ENCODE results near the gene VPS41. TPM values are rescaled to one million over a fixed set of nuclear protein-coding genes. Genes with fewer than 3 reads are reported as not detected.

VPS41 gene
- total and polyA plus RNA-seq, 3 donors from 2014 or later = 28.8 to 59.1 (median 52.7) TPM

GRCh38 chr7:38846280-38846679 is 62.7 kb downstream of the VPS41 start:
- intact Hi-C loops (cut with DNase I; ENCODE audit: low total_unique reads) = no loop called here
- Histone ChIP-seq H3K9me3 (no peaks in the 10 kb centered on the region), H3K4me3 (no peak overlapping the region), H3K36me3 (ENCODE audit: low read depth, missing control alignments) (no peaks in the 10 kb centered on the region), H3K27ac (no peak overlapping the region), H3K27me3 (no peaks in the 10 kb centered on the region), H3K4me1 (no peaks in the 10 kb centered on the region)
- TF ChIP-seq POLR2A (IDR thresholded peaks at IDR 0.05) = no peak
- TF ChIP-seq CTCF (IDR thresholded peaks at IDR 0.05) = no peak
- WGBS, 2 donors = 83 to 88% methylated on average over 7 of the region's 7 CpGs
- no peak for DNase-seq

GRCh38 chr7:38844952-38845563 is 63.9 kb downstream of the VPS41 start:
- intact Hi-C loops (cut with DNase I; ENCODE audit: low total_unique reads) = no loop called here
- Histone ChIP-seq H3K4me1 (no peaks in the 10 kb centered on the region), H3K27me3 (no peaks in the 10 kb centered on the region), H3K36me3 (ENCODE audit: low read depth, missing control alignments) (no peaks in the 10 kb centered on the region), H3K27ac (no peak overlapping the region), H3K9me3 (no peaks in the 10 kb centered on the region), H3K4me3 (no peak overlapping the region)
- 89% methylated on average over 8 of the region's 8 CpGs for WGBS, 2 donors
- TF ChIP-seq POLR2A (IDR thresholded peaks at IDR 0.05) = no peak
- TF ChIP-seq CTCF (IDR thresholded peaks at IDR 0.05) = no peak
- no peak for DNase-seq

- no peak for DNase-seq
- Histone ChIP-seq H3K27ac (no peak overlapping the region), H3K9me3 (no peaks in the 10 kb centered on the region), H3K27me3 (no peaks in the 10 kb centered on the region), H3K4me1 (no peaks in the 10 kb centered on the region), H3K36me3 (ENCODE audit: low read depth, missing control alignments) (no peaks in the 10 kb centered on the region), H3K4me3 (no peak overlapping the region)
- TF ChIP-seq POLR2A (IDR thresholded peaks at IDR 0.05) (no peak), CTCF (IDR thresholded peaks at IDR 0.05) (no peak)
- 62 to 76% methylated on average over 1 of the region's 1 CpG for WGBS, 2 donors
- intact Hi-C loops (cut with DNase I; ENCODE audit: low total_unique reads) = no loop called here
These were observed 66.2 kb downstream of the VPS41 start for GRCh38 chr7:38842746-38843145.

GRCh38 chr7:38840736-38841460 is 68.1 kb downstream of the VPS41 start:
- no peaks in the 10 kb centered on the region for H3K4me1 ChIP-seq
- no peak for DNase-seq
- no peak overlapping the region for H3K27ac ChIP-seq
- intact Hi-C loops (cut with DNase I; ENCODE audit: low total_unique reads) = no loop called here
- WGBS, 2 donors = 50 to 66% methylated on average over 2 of the region's 2 CpGs
- H3K4me3 ChIP-seq = no peak overlapping the region
- TF ChIP-seq CTCF (IDR thresholded peaks at IDR 0.05) = no peak
- no peak for TF ChIP-seq POLR2A (IDR thresholded peaks at IDR 0.05)
- H3K27me3 ChIP-seq = no peaks in the 10 kb centered on the region
- H3K9me3 ChIP-seq = no peaks in the 10 kb centered on the region
- no peaks in the 10 kb centered on the region for H3K36me3 ChIP-seq (ENCODE audit: low read depth, missing control alignments)

GRCh38 chr7:38839851-38840250 is 69.1 kb downstream of the VPS41 start:
- no peaks in the 10 kb centered on the region for H3K27me3 ChIP-seq
- 82 to 89% methylated on average over 5 of the region's 5 CpGs for WGBS, 2 donors
- no peaks in the 10 kb centered on the region for H3K36me3 ChIP-seq (ENCODE audit: low read depth, missing control alignments)
- DNase-seq = no peak
- H3K27ac ChIP-seq = no peak overlapping the region
- intact Hi-C loops (cut with DNase I; ENCODE audit: low total_unique reads) = no loop called here
- no peak overlapping the region for H3K4me3 ChIP-seq
- H3K4me1 ChIP-seq = no peaks in the 10 kb centered on the region
- H3K9me3 ChIP-seq = no peaks in the 10 kb centered on the region
- TF ChIP-seq CTCF (IDR thresholded peaks at IDR 0.05) (no peak), POLR2A (IDR thresholded peaks at IDR 0.05) (no peak)
